HG03469 (cell line): Measurements from ENCODE around the gene COL23A1.

Experiments
- ATAC-seq: cut with Tn5 transposase; IDR thresholded peaks from one replicate; pipeline ENCODE4 v1.9.1; 2021; ENCODE audit warnings: mild to moderate bottlenecking, moderate library complexity, moderate number of reproducible peaks; ENCODE audit not compliant: unreplicated experiment

COL23A1 gene

GRCh38 chr5:178225174-178225573, 365.0 kb downstream of the COL23A1 start:
- no peak for ATAC-seq

GRCh38 chr5:178224403-178224802, 365.8 kb downstream of the COL23A1 start:
- no peak for ATAC-seq

- ATAC-seq: no peak
Observed at GRCh38 chr5:178223828-178224335, 366.3 kb downstream of the COL23A1 start.

GRCh38 chr5:178223196-178223773, 366.9 kb downstream of the COL23A1 start:
- no peak for ATAC-seq

- no peak for ATAC-seq
Observed at GRCh38 chr5:178222292-178222691, 367.9 kb downstream of the COL23A1 start.

GRCh38 chr5:178221853-178222252, 368.3 kb downstream of the COL23A1 start:
- ATAC-seq: no peak

- no peak for ATAC-seq
Observed at GRCh38 chr5:178221282-178221681, 368.9 kb downstream of the COL23A1 start.

GRCh38 chr5:178218827-178219226, 371.4 kb downstream of the COL23A1 start:
- ATAC-seq: no peak

GRCh38 chr5:178218237-178218776, 371.9 kb downstream of the COL23A1 start:
- ATAC-seq: no peak

- no peak for ATAC-seq
Observed at GRCh38 chr5:178216779-178217178, 373.4 kb downstream of the COL23A1 start.

- no peak for ATAC-seq
Observed at GRCh38 chr5:178216088-178216534, 374.1 kb downstream of the COL23A1 start.

GRCh38 chr5:178215280-178216002, 374.8 kb downstream of the COL23A1 start:
- no peak for ATAC-seq

GRCh38 chr5:178214160-178214803, 375.9 kb downstream of the COL23A1 start:
- ATAC-seq: no peak

- ATAC-seq: no peak
Observed at GRCh38 chr5:178213748-178214151, 376.4 kb downstream of the COL23A1 start.

GRCh38 chr5:178213003-178213461, 377.2 kb downstream of the COL23A1 start:
- ATAC-seq: no peak

GRCh38 chr5:178212241-178213002, 377.8 kb downstream of the COL23A1 start:
- no peak for ATAC-seq

GRCh38 chr5:178211095-178212048, 378.8 kb downstream of the COL23A1 start:
- ATAC-seq: no peak

GRCh38 chr5:178210686-178211085, 379.5 kb downstream of the COL23A1 start:
- ATAC-seq: no peak

GRCh38 chr5:178210073-178210535, 380.1 kb downstream of the COL23A1 start:
- ATAC-seq: no peak
